Tibial nerve (tissue), 3 donors: ENCODE results near the gene ALDH3A1.

ENCODE experiments used
- POLR2A ChIP-seq, 2 donors: fragments of 450-650 bp; IDR thresholded peaks; one replicate each; pipeline ENCODE4 v1.6.1; 2017; ENCODE audit warnings: antibody characterized with exemption in 2 of 2, mild to moderate bottlenecking in 2 of 2, moderate library complexity in 2 of 2
- TF ChIP-seq, protein P1 (sequence below), 5 experiments: fragments of 200-600 bp in 3 of 5; fragments of 450-650 bp in 2 of 5; sonication (generic) in 3 of 5; IDR thresholded peaks; one replicate each; pipeline ENCODE4 v1.5.1; 2016 to 2019; ENCODE audit warnings: antibody characterized with exemption in 5 of 5, mild to moderate bottlenecking in 3 of 5, moderate library complexity in 2 of 5

DNA sequence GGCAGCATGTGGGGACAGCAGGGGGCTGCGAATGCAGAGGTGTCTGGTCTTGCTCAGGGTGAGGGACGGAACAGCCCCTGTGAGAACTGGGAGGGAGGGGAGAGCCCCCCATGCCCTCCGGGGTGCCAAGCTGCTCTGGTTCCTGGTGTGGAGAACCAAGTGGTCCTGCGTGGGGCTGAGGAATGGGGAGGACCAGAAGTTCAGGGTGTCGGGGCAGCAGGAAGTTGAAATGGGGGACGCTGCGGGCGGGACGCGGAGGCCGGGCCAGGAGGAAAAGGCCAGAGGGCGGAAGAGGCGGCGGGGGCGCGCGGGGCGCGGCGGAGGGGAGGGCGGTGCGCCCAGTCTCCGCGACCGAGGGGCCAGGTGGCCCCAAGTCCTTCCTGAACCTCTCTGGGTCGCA is 3.6 kb downstream of the ALDH3A1 start:
- TF ChIP-seq, protein P1, sequence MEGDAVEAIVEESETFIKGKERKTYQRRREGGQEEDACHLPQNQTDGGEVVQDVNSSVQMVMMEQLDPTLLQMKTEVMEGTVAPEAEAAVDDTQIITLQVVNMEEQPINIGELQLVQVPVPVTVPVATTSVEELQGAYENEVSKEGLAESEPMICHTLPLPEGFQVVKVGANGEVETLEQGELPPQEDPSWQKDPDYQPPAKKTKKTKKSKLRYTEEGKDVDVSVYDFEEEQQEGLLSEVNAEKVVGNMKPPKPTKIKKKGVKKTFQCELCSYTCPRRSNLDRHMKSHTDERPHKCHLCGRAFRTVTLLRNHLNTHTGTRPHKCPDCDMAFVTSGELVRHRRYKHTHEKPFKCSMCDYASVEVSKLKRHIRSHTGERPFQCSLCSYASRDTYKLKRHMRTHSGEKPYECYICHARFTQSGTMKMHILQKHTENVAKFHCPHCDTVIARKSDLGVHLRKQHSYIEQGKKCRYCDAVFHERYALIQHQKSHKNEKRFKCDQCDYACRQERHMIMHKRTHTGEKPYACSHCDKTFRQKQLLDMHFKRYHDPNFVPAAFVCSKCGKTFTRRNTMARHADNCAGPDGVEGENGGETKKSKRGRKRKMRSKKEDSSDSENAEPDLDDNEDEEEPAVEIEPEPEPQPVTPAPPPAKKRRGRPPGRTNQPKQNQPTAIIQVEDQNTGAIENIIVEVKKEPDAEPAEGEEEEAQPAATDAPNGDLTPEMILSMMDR (IDR thresholded peaks at IDR 0.05): no peak
- TF ChIP-seq POLR2A (IDR thresholded peaks at IDR 0.05): no peak
